Mononuclear cell (primary cell): ENCODE measurements around the gene GPC6. TPM values are rescaled to one million over a fixed set of nuclear protein-coding genes. Genes with fewer than 3 reads are reported as not detected.

Experiments
- H3K27me3 ChIP-seq: 2 replicates; pipeline ENCODE4 v1.6.0; 2011; ENCODE audit warnings: low read length, control low read depth; ENCODE audit not compliant: insufficient read depth
- H3K4me1 ChIP-seq: 2 replicates; pipeline ENCODE4 v1.5.1; 2011; ENCODE audit warnings: mild to moderate bottlenecking, low read length, control low read depth; ENCODE audit not compliant: insufficient read depth
- H3K4me3 ChIP-seq: 2 replicates; pipeline ENCODE4 v1.5.1; 2011; ENCODE audit warnings: mild to moderate bottlenecking, low read length, moderate library complexity
- H3K9me3 ChIP-seq: 2 replicates; pipeline ENCODE4 v1.5.1; 2011; ENCODE audit warnings: low read depth, mild to moderate bottlenecking, control low read depth, low read length
- total RNA-seq: library from RNA; depleted of rRNA; stranded (reverse); fragments of >200 nt; gene quantifications from one replicate; pipeline ENCODE4 v1.2.3, GENCODE V29; 2012

The GPC6 gene
- total RNA-seq, 1 donor, result 0.31 TPM

DNA sequence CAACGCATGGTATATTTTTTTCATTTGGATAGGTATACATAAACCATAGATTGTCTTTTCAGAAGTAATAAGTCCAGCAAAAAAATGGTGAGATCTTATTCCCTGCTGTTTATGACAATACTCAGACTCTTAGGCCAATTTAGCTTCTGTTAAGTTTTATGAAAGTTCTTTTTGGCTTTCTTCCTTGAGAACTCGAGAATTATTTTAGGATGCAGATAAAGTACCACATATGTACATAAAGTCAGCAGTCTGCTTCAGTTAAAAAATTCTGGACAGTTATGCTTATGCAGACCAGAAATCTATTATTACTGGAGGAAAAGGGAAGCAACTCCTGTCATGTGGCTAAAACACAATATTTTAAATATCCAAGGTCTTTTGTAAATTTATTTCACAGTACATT is 422.9 kb downstream of the GPC6 start:
- Histone ChIP-seq H3K4me3 (no peak overlapping the region), H3K9me3 (peaks cover 6% of the 10 kb centered on the region), H3K4me1 (no peaks in the 10 kb centered on the region), H3K27me3 (no peaks in the 10 kb centered on the region)

DNA sequence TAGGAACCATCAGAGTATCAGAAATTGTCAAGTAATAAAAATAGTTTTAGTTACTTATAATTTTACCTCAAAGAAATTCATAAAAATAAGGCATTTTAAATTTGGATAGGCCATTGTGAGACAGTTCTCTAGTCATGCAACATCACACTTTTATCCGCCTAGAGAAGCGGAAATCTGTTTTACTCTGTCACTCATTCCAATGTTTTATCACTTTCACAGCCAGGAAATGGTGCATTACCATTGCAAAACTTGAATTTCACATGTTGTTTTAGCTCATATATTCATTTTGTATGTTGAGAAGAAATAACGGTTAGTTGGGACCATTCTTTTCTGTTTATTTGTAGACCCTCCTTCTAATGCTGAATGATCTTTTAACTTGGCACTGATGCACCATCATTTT is 427.2 kb downstream of the GPC6 start:
- Histone ChIP-seq H3K4me1 (no peaks in the 10 kb centered on the region), H3K27me3 (no peaks in the 10 kb centered on the region), H3K4me3 (no peak overlapping the region), H3K9me3 (no peaks in the 10 kb centered on the region)

DNA sequence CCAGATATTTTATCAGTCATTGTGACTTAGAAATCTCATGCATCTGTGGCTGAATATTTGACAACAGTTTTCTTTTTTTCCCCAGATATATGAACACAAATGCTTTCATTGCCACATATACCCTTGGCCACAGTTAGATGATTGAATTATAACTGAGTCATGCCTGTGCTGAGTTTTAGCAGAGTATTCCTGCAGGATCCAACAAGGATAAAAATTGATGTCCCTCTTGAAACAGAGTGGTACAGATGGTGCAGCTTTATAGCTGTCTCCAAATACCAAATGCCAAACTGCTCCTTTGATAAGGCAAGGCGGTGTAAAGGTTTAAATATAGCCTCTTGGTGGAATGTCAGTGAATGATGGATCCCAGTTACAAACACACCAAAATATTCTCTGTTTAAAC is 428.5 kb downstream of the GPC6 start:
- Histone ChIP-seq H3K4me3 (no peak overlapping the region), H3K9me3 (no peaks in the 10 kb centered on the region), H3K27me3 (no peaks in the 10 kb centered on the region), H3K4me1 (no peaks in the 10 kb centered on the region)

DNA sequence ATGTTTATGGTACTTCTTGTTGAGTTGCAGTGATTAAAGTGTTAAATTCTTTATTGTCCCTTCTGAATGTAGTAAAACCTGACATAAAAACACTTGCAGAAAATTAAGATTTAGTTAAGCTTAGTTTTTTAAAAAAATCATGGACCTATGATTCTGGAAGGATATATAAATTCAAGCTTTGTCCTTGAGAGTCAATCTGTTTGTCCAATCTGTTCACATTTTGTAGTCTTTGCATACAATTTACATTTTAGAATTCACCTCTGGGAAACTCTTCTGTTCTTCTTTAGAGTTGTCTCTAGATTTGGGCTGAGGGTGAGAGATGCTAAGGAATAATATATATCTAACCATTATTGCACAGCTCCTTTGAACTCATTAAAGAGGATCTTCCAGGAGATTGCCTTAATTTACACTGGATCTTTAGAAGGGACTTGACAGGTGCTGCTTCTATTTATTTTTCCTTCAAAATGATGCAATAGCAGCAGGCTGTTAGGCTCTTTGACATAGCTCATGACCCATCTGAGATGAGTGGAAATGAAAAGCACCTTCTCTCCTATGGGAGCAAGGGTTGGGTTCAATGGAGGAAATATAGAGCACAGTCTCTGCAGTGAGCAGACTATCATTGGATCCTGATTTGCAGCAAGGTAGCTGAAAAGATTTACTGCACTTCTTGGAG is 433.9 kb downstream of the GPC6 start:
- no peaks in the 10 kb centered on the region for H3K9me3 ChIP-seq
- no peak overlapping the region for H3K4me3 ChIP-seq
- H3K4me1 ChIP-seq, result no peaks in the 10 kb centered on the region
- no peaks in the 10 kb centered on the region for H3K27me3 ChIP-seq

DNA sequence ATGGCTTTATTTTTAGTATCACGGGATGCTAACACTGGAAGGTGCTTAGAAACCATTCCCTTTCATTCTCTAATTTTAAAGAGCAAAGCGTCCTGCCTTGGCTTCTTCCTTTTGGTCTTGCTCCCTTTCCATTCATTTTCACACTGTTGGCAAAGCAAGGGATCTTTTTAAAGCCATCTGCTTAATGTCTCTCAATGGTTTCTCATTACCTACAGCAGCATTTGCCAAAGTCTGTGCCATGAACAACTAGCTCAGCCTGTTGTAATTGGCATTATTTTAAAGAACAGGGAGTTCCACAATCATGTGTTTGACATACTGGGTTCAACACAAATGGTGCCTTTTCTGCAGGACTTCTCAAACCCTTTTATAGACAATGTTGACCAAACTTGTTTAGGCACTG is 444.3 kb downstream of the GPC6 start:
- no peaks in the 10 kb centered on the region for H3K9me3 ChIP-seq
- no peak overlapping the region for H3K4me3 ChIP-seq
- no peaks in the 10 kb centered on the region for H3K27me3 ChIP-seq
- no peaks in the 10 kb centered on the region for H3K4me1 ChIP-seq

DNA sequence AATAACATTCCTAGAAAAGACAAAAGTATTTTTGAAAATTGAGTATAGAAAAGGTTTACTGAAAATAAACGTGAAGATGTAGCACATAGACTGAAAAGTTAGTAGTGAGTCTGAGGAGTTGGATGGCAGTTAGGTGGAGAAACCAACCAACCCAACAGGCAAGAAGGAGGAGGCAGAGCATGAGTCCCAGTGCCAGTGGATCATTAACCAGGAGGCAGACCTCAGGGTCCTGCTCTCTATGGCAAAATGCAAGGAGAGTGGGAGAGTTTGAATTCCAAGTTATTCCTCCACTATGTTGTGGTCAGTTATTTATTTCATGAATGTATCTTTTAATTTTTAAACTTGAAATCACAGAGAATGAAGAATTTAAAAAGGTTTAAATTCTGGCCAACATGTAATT is 446.4 kb downstream of the GPC6 start:
- H3K9me3 ChIP-seq, result no peaks in the 10 kb centered on the region
- no peak overlapping the region for H3K4me3 ChIP-seq
- no peaks in the 10 kb centered on the region for H3K4me1 ChIP-seq
- no peaks in the 10 kb centered on the region for H3K27me3 ChIP-seq

DNA sequence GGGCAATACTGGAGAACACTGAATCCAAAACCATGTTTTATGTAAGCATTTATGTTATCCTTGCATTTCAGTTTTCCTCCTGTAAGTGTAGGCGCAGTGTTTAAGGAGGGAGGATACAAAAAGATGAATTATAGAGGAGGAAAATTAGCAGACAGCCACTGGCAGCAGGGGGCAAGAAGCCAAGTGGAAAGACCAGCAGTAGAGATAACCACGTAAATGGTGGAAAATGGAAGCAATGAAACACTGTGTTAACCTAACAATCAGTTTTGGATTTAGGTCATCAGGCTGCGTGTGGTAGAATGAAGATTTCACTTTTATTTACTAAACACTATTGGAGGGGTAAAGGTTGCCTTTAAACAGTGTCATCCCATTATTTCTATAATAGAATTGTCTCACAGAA is 447.3 kb downstream of the GPC6 start:
- H3K4me1 ChIP-seq, result no peaks in the 10 kb centered on the region
- H3K9me3 ChIP-seq, result no peaks in the 10 kb centered on the region
- no peak overlapping the region for H3K4me3 ChIP-seq
- no peaks in the 10 kb centered on the region for H3K27me3 ChIP-seq

DNA sequence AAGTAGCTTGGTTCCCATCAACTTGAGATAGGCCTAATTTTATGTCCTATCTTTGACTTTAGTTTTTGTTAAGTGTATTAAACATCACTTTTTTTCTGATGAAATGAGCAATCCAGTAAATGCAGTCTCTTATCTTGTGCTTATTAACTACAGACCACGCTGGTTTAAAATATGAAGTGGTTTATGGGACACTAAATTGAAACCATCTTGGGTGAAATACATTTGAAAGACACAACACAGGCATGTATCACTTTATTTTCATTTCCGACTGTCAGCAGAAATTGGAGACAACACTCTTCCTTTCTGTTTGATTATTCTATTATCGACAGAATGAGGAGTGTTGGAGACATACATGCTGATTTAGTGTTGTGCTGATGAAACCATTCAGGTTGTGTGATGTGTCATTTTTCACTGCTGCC is 447.7 kb downstream of the GPC6 start:
- Histone ChIP-seq H3K9me3 (no peaks in the 10 kb centered on the region), H3K27me3 (no peaks in the 10 kb centered on the region), H3K4me1 (no peaks in the 10 kb centered on the region), H3K4me3 (no peak overlapping the region)

DNA sequence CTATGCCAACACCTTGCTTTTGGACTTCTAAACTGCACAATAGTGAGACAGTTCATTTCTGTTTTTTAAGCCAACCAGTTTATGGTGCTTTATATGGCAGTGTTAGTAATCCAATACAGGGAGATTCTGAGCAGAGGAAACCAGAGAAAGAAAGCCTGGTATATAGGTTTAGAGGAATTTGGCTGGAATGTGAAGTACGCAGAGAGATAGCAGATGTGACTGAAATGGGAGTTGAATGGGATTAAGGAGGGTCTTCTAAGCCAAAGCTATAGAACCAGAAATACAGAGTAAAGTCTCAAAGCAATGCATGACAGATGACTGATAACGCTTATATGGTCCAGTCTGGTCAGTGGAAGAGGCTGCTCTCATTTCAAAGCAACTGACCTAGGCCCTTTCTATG is 453.7 kb downstream of the GPC6 start:
- Histone ChIP-seq H3K4me1 (no peaks in the 10 kb centered on the region), H3K9me3 (no peaks in the 10 kb centered on the region), H3K27me3 (no peaks in the 10 kb centered on the region), H3K4me3 (no peak overlapping the region)

DNA sequence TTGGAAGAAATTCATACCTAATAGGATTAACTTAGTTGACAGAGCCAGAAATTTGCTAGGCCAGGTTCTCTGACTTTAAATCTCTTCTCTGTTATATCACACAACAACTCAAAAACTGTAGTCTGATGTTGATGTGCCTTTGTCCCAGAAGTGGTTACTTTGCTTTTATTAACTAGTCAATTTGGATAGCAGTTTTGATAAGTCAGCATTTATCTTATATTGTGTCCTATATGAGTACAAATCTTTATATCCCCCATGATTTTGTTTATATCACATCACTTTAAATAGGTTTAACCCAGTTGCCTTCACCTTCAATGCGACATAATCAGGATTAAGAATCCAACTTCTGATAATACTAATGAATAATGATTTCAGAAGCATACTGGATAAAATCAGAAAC is 459.3 kb downstream of the GPC6 start:
- Histone ChIP-seq H3K9me3 (no peaks in the 10 kb centered on the region), H3K4me1 (no peaks in the 10 kb centered on the region), H3K4me3 (no peak overlapping the region), H3K27me3 (no peaks in the 10 kb centered on the region)

DNA sequence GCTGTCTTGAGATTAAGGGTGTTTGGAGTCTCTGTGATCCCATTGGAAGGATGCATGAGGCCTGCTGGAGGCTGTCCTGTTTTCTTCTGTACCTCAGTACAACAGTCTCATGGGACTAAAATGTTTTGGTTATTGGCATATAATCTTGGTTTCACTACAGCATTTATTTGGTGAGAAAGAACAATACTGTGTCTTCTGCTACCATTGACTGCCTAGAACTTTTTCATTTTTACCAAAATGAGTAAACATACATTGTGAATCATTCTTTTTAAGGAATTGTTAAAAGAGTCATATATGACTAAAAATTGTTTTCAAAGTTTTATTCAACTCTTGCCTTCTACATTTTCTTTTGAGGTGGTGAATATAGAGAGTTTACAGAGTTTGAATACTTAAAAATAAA is 459.8 kb downstream of the GPC6 start:
- H3K4me3 ChIP-seq, result no peak overlapping the region
- H3K27me3 ChIP-seq, result no peaks in the 10 kb centered on the region
- H3K9me3 ChIP-seq, result no peaks in the 10 kb centered on the region
- H3K4me1 ChIP-seq, result no peaks in the 10 kb centered on the region

DNA sequence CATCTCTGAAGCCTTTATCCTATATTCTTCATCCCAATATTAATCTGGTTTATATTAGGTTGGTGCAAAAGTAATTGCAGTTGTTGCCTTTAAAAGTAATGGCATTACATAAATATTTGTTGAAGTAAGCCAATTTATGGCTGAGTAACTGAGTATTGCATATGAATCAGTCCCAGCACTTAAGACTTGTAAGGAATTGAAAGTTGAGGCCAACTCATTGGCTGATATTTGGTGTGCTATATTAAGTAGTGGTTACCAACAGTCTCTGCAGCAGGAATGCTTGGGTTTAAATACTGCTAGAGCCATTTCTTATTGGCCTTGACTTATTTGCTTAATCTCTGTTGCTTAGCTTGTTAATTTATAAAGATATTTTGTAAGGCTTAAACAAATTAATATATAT is 460.7 kb downstream of the GPC6 start:
- H3K4me3 ChIP-seq, result no peak overlapping the region
- no peaks in the 10 kb centered on the region for H3K4me1 ChIP-seq
- H3K27me3 ChIP-seq, result no peaks in the 10 kb centered on the region
- no peaks in the 10 kb centered on the region for H3K9me3 ChIP-seq

DNA sequence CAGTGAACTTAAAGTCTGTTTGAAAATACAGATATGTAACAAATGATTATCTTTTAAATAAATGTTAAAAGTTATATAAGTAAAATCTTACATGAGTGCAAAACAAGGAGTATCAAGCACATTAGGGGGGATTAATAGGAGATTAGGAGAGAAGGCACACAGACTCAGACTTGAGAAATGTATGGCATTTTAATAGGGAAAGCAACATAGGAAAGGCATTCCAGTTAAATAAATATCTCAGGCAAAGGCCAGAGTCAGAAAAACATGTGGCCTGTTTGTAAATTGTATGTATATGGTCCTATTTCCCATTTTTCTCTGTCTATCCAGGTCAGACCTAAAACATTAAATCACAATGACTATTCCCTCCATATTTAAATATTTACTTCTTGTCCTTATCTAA is 462.7 kb downstream of the GPC6 start:
- Histone ChIP-seq H3K9me3 (no peaks in the 10 kb centered on the region), H3K4me1 (no peaks in the 10 kb centered on the region), H3K27me3 (no peaks in the 10 kb centered on the region), H3K4me3 (no peak overlapping the region)

DNA sequence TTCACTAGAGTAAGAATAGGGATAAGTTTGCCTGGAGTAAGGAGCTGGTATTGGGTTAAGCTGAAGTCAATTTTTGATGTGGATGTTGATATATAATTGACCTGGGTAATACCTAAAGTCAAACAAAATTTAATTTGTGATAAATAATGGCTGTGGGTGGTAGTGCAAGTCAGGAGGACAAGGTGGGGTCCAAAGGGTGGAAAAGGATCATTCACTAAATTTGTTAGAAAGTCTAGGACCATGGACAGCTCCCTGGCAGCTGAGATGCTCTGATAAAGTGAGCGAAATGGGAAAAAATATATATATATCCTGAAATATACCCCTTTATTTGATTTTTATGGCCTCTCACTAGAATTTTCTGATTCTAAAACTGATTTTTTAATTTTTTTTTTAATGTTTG is 463.5 kb downstream of the GPC6 start:
- Histone ChIP-seq H3K27me3 (no peaks in the 10 kb centered on the region), H3K9me3 (no peaks in the 10 kb centered on the region), H3K4me3 (no peak overlapping the region), H3K4me1 (no peaks in the 10 kb centered on the region)

DNA sequence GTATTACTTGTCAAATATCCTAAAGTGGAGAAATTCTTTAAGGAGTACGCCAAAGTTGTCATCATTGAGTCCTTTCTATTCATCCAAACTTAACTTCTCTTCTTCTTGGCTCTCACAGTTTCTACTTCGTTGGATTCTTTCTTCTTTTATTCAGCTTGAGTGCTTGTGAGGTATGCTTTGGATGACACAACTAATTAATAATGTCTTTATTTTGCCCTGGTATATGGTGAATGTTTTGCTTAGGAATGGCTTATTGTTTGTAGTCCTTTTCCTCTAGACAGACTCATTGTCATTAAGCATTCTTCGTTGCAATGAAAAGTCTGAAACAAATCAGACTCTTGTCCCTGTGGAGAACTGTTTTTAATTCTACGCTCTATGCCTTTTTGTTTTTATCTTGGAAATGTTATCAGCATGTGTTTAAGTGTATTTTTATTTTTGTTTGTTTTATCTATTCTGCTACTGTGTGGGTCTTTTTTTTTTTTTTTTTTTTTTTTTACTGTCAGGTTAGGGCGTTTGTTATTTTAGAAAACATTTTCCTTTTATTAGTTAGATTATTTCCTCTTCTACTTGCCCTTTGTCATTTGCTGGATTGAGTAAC is 471.5 kb downstream of the GPC6 start:
- Histone ChIP-seq H3K9me3 (peaks cover 6% of the 10 kb centered on the region), H3K27me3 (no peaks in the 10 kb centered on the region), H3K4me3 (no peak overlapping the region), H3K4me1 (no peaks in the 10 kb centered on the region)

DNA sequence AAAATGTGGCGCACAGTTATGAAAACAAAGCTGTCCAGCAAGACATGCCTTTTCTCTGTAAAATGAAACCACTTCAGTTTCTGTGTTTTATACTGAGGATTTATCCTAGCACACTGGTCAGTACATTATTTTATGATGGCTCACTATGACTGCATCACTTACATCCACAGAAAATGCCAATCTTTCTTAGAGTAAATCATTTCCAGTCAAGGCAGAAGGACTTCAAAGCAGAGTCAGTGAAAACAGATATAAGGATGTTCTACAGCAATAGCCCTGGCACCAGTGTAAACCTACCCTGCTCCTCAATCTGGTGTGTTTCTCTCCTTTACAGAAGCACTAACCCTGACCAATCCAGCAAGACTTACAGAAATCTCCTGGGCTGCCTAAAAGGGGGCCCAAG is 473.5 kb downstream of the GPC6 start:
- Histone ChIP-seq H3K27me3 (no peaks in the 10 kb centered on the region), H3K9me3 (peaks cover 6% of the 10 kb centered on the region), H3K4me3 (no peak overlapping the region), H3K4me1 (no peaks in the 10 kb centered on the region)
